Loucy (cell line): ENCODE results near the gene GMCL2.

Source experiments
- CTCF ChIP-seq: fragments of 200-600 bp; sonication (generic); conservative IDR thresholded peaks from 2 replicates; pipeline ENCODE4 v1.5.1; 2014; ENCODE audit warnings: mild to moderate bottlenecking, antibody characterized with exemption, low read length
- EZH2phosphoT487 ChIP-seq: fragments of 200-600 bp; IDR thresholded peaks from 2 replicates; pipeline ENCODE4 v1.6.1; 2018; ENCODE audit warnings: antibody characterized with exemption, mild to moderate bottlenecking, moderate library complexity, borderline replicate concordance

GRCh38 chr5:178149199-178149932 is 37.8 kb downstream of the GMCL2 start:
- TF ChIP-seq CTCF (no peak), EZH2phosphoT487 (no peak)
